GM12872 (cell line): ENCODE results near the gene ZBBX.

ENCODE experiments used
- CTCF ChIP-seq: IDR thresholded peaks from 3 replicates; pipeline ENCODE4 v1.5.1; 2011; ENCODE audit warnings: low read depth, mild to moderate bottlenecking, low read length, moderate library complexity; ENCODE audit not compliant: insufficient read depth

ZBBX gene

GRCh38 chr3:167253037-167253436, 127.1 kb downstream of the ZBBX start:
- TF ChIP-seq CTCF, result no peak

- TF ChIP-seq CTCF, result no peak
Observed at GRCh38 chr3:167251678-167252077, 128.4 kb downstream of the ZBBX start.

GRCh38 chr3:167246252-167246651, 133.8 kb downstream of the ZBBX start:
- TF ChIP-seq CTCF, result no peak

- TF ChIP-seq CTCF, result no peak
Observed at GRCh38 chr3:167241048-167241845, 138.8 kb downstream of the ZBBX start.

GRCh38 chr3:167228135-167228534, 152.0 kb downstream of the ZBBX start:
- TF ChIP-seq CTCF, result no peak

GRCh38 chr3:167225821-167226220, 154.3 kb downstream of the ZBBX start:
- no peak for TF ChIP-seq CTCF

- TF ChIP-seq CTCF, result no peak
Observed at GRCh38 chr3:167209011-167209410, 171.1 kb downstream of the ZBBX start.
